WTC11 (cell line): ENCODE data around the gene KCNMB4. TPM values are rescaled to one million over a fixed set of nuclear protein-coding genes. Genes with fewer than 3 reads are reported as not detected.

Experiments
- total RNA-seq: library from RNA; stranded (reverse); gene quantifications from 3 replicates; pipeline ENCODE4 v1.2.3, GENCODE V29; 2021

Gene KCNMB4
- total RNA-seq, 1 experiment from 2014 or later = 23.3 TPM

Other genes with a start within 250 kb of the KCNMB4 start
- 59.7 to 64.7 TPM (median 60.5 TPM) in 3 replicates for gene CNOT2, start 122.9 kb upstream of the KCNMB4 start, total RNA-seq